ENCODE measurements around the gene GSG1L2.

GSG1L2 gene

DNA sequence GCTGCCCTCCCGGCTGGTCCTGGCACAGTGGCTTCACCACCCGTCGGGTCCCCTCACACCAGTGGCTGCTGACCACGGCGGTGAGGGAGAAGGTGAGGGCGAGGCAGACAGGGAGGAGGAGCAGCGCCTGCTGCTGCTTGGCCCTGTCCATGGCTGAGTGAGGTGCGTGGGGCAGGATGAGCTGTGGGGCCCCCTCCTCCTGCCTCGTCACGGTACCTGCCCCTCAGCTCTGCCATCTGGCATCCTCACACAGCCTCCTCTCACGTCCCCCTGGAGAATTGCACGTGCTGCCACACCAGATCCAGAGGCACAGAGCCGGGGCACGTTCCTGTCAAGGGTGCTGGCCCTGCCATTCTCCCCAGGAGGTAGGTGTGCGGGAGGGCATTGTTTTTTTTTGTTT, at the start of gene GSG1L2:
Gene GSG1L2, minus strand, starts transcription at position 159 of the 400 bp plus-strand sequence. Its CDS starts 8 bp downstream, at position 151.
- TF ChIP-seq, protein P1, sequence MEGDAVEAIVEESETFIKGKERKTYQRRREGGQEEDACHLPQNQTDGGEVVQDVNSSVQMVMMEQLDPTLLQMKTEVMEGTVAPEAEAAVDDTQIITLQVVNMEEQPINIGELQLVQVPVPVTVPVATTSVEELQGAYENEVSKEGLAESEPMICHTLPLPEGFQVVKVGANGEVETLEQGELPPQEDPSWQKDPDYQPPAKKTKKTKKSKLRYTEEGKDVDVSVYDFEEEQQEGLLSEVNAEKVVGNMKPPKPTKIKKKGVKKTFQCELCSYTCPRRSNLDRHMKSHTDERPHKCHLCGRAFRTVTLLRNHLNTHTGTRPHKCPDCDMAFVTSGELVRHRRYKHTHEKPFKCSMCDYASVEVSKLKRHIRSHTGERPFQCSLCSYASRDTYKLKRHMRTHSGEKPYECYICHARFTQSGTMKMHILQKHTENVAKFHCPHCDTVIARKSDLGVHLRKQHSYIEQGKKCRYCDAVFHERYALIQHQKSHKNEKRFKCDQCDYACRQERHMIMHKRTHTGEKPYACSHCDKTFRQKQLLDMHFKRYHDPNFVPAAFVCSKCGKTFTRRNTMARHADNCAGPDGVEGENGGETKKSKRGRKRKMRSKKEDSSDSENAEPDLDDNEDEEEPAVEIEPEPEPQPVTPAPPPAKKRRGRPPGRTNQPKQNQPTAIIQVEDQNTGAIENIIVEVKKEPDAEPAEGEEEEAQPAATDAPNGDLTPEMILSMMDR (IDR thresholded peaks at IDR 0.05; ENCODE audit: low read depth, low read length) = no peak
- DNase-seq (ENCODE audit: low read depth, low spot score) = no peak
- no peak within 1 kb of the TSS for H3K4me3 ChIP-seq (ENCODE audit: low read depth, low read length)
- in situ Hi-C loops (cut with HindIII; ENCODE audit: low sequenced_read_pairs) = no loop called here

DNA sequence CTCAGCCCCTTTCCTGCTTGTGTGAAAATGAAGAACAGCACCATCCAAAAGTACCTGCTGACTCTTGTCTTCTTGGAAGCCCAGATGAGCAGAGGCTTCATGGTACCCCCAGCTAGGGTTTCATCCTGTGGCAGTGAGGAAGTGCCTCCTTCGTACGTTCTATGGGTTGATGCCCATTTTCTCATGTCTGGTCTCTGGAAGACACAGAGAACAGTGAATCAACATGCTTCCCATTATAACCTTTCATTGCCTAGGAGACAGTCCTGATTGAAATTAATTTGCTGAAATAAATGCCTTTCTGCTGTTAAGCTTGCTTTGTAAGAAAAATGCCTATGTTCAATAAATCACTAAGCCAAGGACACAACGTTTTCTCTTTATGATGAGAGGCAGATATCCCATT, 46.7 kb upstream of the GSG1L2 start:
- in situ Hi-C loops (cut with HindIII; ENCODE audit: low sequenced_read_pairs) = no loop called here
- TF ChIP-seq, protein P1 (IDR thresholded peaks at IDR 0.05; ENCODE audit: low read depth, low read length) = no peak
- no peak for DNase-seq (ENCODE audit: low read depth, low spot score)
- no peak overlapping the region for H3K4me3 ChIP-seq (ENCODE audit: low read depth, low read length)

DNA sequence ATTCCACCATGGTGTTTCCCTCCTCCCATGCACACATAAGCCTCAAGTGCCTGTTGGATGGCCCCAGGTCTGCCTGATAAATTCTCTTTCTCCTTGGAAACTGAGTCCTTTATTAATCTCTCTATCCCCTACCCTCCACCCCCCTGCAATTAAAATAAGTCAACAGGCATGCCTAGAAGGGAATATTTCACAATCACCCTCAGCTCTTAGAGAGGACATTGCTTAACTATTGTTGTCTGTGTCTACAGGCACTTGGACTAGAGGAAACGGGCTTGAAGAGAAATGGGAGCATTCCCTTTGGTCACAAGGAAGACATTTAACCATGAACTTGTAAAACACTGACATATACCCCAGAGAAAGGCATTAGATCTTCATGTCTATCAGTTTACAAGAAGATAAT, 43.7 kb upstream of the GSG1L2 start:
- in situ Hi-C loops (cut with HindIII; ENCODE audit: low sequenced_read_pairs) = no loop called here
- no peak for DNase-seq (ENCODE audit: low read depth, low spot score)
- TF ChIP-seq, protein P1 (IDR thresholded peaks at IDR 0.05; ENCODE audit: low read depth, low read length) = no peak
- H3K4me3 ChIP-seq (ENCODE audit: low read depth, low read length) = no peak overlapping the region

DNA sequence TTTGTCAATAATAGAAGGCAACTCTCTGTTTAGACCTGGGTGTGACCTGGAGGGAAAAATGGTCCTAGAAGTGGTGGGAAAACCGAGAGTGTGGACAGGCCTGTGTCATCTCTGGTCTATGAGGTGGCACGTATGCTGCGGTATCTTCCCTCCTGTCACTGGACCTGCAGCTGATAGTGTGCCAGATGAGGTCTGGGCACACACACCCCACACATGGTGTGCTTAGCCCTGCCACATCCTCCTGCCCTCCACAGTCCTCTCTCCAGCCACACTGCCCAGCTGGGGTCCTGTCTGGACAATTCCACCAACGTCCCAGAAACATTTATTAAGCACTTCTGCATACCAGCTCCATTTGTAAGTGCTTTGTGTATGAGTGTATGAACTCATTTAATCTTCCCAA, 41.1 kb upstream of the GSG1L2 start:
- no peak overlapping the region for H3K4me3 ChIP-seq (ENCODE audit: low read depth, low read length)
- no peak for DNase-seq (ENCODE audit: low read depth, low spot score)
- TF ChIP-seq, protein P1 (IDR thresholded peaks at IDR 0.05; ENCODE audit: low read depth, low read length) = no peak
- in situ Hi-C loops (cut with HindIII; ENCODE audit: low sequenced_read_pairs) = no loop called here

DNA sequence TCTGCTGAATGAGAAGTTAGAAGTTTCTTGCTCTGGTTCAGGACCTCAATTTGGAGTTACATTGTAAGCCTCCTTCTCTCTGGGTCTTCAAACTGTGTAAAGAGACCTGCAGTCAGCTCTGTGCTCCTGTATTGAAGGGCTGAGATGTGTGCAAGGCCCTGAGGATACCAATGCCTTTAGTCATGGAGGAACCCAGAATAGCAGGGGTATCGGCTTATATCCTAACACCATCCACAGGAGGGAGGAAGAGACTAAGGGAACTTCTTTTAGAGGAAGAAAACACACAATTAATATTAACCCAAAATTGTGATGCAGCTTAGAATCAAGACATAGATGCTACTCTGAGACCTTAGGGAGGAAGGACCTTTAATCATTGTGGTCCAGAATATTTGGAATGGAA, 40.3 kb upstream of the GSG1L2 start:
- no peak overlapping the region for H3K4me3 ChIP-seq (ENCODE audit: low read depth, low read length)
- in situ Hi-C loops (cut with HindIII; ENCODE audit: low sequenced_read_pairs) = no loop called here
- no peak for DNase-seq (ENCODE audit: low read depth, low spot score)
- TF ChIP-seq, protein P1 (IDR thresholded peaks at IDR 0.05; ENCODE audit: low read depth, low read length) = no peak

DNA sequence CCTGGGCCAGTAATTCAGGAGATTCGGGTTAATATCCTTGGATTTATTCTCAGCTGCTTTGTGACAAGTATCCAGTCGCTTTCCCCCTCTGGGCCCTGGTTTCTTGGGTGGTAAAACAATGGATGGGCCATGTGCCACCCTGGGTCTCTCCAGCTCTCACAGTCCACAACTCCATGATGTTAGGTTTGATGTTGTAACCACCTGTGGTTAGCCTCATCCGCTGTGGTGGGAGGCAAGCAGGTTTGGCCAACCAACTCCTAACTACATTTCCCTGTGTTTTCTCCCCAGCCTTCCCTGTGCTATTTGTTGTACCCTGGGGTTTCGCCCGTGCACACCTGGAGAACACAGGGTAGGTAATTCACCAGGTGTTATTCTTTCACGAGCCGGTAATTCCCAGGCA, 39.0 kb upstream of the GSG1L2 start:
- no peak overlapping the region for H3K4me3 ChIP-seq (ENCODE audit: low read depth, low read length)
- TF ChIP-seq, protein P1 (IDR thresholded peaks at IDR 0.05; ENCODE audit: low read depth, low read length) = no peak
- in situ Hi-C loops (cut with HindIII; ENCODE audit: low sequenced_read_pairs) = no loop called here
- DNase-seq (ENCODE audit: low read depth, low spot score) = no peak

DNA sequence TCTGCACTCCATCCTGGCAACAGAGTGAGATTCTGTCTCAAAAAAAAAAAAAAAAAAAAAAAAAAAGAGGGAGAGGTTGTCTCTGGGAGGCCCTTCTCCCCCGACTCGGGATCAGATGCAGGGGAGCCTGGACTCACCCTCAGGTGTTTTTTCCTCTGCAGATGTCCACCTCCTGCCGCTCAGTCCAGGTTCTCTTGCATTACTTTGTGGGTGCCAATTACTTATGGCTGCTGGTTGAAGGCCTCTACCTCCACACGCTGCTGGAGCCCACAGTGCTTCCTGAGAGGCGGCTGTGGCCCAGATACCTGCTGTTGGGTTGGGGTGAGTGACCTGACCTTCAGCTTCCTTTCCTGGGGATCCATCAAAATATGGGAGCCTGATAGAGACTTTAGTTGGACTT, 37.9 kb upstream of the GSG1L2 start:
- H3K4me3 ChIP-seq (ENCODE audit: low read depth, low read length) = no peak overlapping the region
- DNase-seq (ENCODE audit: low read depth, low spot score) = no peak
- TF ChIP-seq, protein P1 (IDR thresholded peaks at IDR 0.05; ENCODE audit: low read depth, low read length) = no peak
- in situ Hi-C loops (cut with HindIII; ENCODE audit: low sequenced_read_pairs) = no loop called here

All from astrocyte of the spinal cord (primary cell).